ENCODE measurements around the gene KCNMA1.

- TF ChIP-seq RAD21 (IDR thresholded peaks at IDR 0.05; ENCODE audit: insufficient read depth, low read depth, low read length) (no peak), CTCF (IDR thresholded peaks at IDR 0.05 in 2 of 3, conservative IDR thresholded peaks at IDR 0.05 in 1 of 3; ENCODE audit: control insufficient read depth in 2 of 3, extremely low read depth in 1 of 3, insufficient read depth in 1 of 3, low read depth in 3 of 3, low read length in 3 of 3) (no peak), RAD51 (IDR thresholded peaks at IDR 0.05) (no peak), TAF1 (IDR thresholded peaks at IDR 0.05; ENCODE audit: borderline replicate concordance, low read depth, low read length) (no peak), USF1 (IDR thresholded peaks at IDR 0.05; ENCODE audit: borderline replicate concordance, extremely low read length, insufficient read depth, low read depth, low read length) (no peak)
These were observed 87.2 kb downstream of the KCNMA1 start for GRCh38 chr10:77550378-77550777.
